GM12878 (cell line): ENCODE results near the gene CTSL. TPM values are rescaled to one million over a fixed set of nuclear protein-coding genes. Genes with fewer than 3 reads are reported as not detected.

Experiments
- ATAC-seq: fragments of 200-7000 bp; cut with Tn5 transposase; 3 replicates; pipeline ENCODE4 v1.9.1; 2020; ENCODE audit warnings: mild to moderate bottlenecking, moderate library complexity
- BruUV-seq: library from RNA; stranded (reverse); fragments of 400-500 nt; replicated peaks from 2 replicates; lab custom pipeline; 2021; lab: Mats Ljungman, UMichigan
- CTCF ChIA-PET: fragments of 300-600 bp; sonication (Branson Sonifier 250); formaldehyde crosslinking; extraction: SDS; loops from one replicate; lab custom pipeline; 2021; ENCODE audit warnings: inconsistent platforms; lab: Yijun Ruan, JAX
- POLR2A ChIA-PET: fragments of 350-600 bp; formaldehyde crosslinking; extraction: SDS; loops from one replicate; lab custom pipeline; 2021; ENCODE audit warnings: inconsistent platforms; lab: Charles Lee
- RAD21 ChIA-PET: fragments of 300-600 bp; sonication (Branson Sonifier 250); formaldehyde crosslinking; loops from one replicate; lab custom pipeline; 2023; ENCODE audit warnings: antibody characterized with exemption; ENCODE audit not compliant: unreplicated experiment; lab: Charles Lee
- SMC1A ChIA-PET: fragments of 300-600 bp; sonication (Branson Sonifier 250); formaldehyde crosslinking; loops from one replicate; lab custom pipeline; 2023; ENCODE audit not compliant: unreplicated experiment, uncharacterized antibody; lab: Charles Lee
- DNase-seq: peaks from one replicate; pipeline ENCODE4 v3.0.0-alpha.2; 2011; ENCODE audit warnings: low read depth, low spot score
- FAIRE-seq: peaks from 3 replicates; lab custom pipeline; 2011; peaks lifted over from hg19 to GRCh38; lab: Jason Lieb, UNC
- H2AFZ ChIP-seq: 2 replicates; pipeline ENCODE4 v1.6.0; 2011; ENCODE audit warnings: low read depth, low read length, control low read depth; ENCODE audit not compliant: control insufficient read depth
- H3K27ac ChIP-seq: 2 replicates; pipeline ENCODE4 v1.5.1; 2011; ENCODE audit warnings: control low read depth; ENCODE audit not compliant: control insufficient read depth, insufficient read depth
- H3K27me3 ChIP-seq, 2 experiments: replicated peaks in 1 of 2; 2 replicates each; pipeline versions ENCODE4 v1.6.0 to v1.6.1; 2011; ENCODE audit warnings: low read length in 1 of 2; ENCODE audit not compliant: control insufficient read depth in 2 of 2, insufficient read depth in 2 of 2
- H3K36me3 ChIP-seq, 2 experiments: 2 replicates each; pipeline ENCODE4 v1.5.1; 2011; ENCODE audit warnings: low read length in 1 of 2; ENCODE audit not compliant: control insufficient read depth in 2 of 2, insufficient read depth in 2 of 2
- H3K4me1 ChIP-seq: 2 replicates; pipeline ENCODE4 v1.6.1; 2011; ENCODE audit warnings: mild to moderate bottlenecking, low read length, moderate library complexity, mixed read lengths; ENCODE audit not compliant: control insufficient read depth, insufficient read depth
- H3K4me2 ChIP-seq: 2 replicates; pipeline ENCODE4 v1.6.0; 2011; ENCODE audit warnings: control low read depth; ENCODE audit not compliant: control insufficient read depth, insufficient read depth
- H3K4me3 ChIP-seq: fragments of 200-600 bp; sonication (generic); 2 replicates; pipeline ENCODE4 v1.5.1; 2016
- H3K79me2 ChIP-seq: 2 replicates; pipeline ENCODE4 v1.6.0; 2011; ENCODE audit warnings: low read length; ENCODE audit not compliant: control insufficient read depth, insufficient read depth
- H3K9ac ChIP-seq: 2 replicates; pipeline ENCODE4 v1.8.0; 2011; ENCODE audit warnings: low read length, control low read depth, mixed read lengths; ENCODE audit not compliant: control insufficient read depth, insufficient read depth
- H3K9me3 ChIP-seq: replicated peaks from 3 replicates; pipeline ENCODE4 v1.5.1; 2011; ENCODE audit warnings: mild to moderate bottlenecking, low read length; ENCODE audit not compliant: control insufficient read depth, insufficient read depth
- H4K20me1 ChIP-seq: 2 replicates; pipeline ENCODE4 v1.6.0; 2011; ENCODE audit not compliant: control insufficient read depth, insufficient read depth
- BCL11A ChIP-seq: IDR thresholded peaks from 2 replicates; pipeline ENCODE4 v1.6.1; 2011; ENCODE audit warnings: low read depth, low read length
- CHD4 ChIP-seq: fragments of 200-600 bp; sonication (generic); IDR thresholded peaks from 2 replicates; pipeline ENCODE4 v1.6.1; 2016; ENCODE audit warnings: mild to moderate bottlenecking
- GABPA ChIP-seq: IDR thresholded peaks from 2 replicates; pipeline ENCODE4 v1.6.1; 2014; ENCODE audit warnings: antibody characterized with exemption, low read depth, mild to moderate bottlenecking, inconsistent platforms
- IKZF2 ChIP-seq, 2 experiments: fragments of 450-650 bp; IDR thresholded peaks; 2 replicates each; pipeline ENCODE4 v1.6.1; 2017; ENCODE audit warnings: mild to moderate bottlenecking in 2 of 2, moderate library complexity in 2 of 2
- NFYA ChIP-seq: IDR thresholded peaks from 2 replicates; pipeline ENCODE4 v1.6.1; 2011; ENCODE audit warnings: low read depth, mild to moderate bottlenecking, low read length, improper control_type of control experiment, borderline replicate concordance
- RCOR1 ChIP-seq: conservative IDR thresholded peaks from 2 replicates; pipeline ENCODE4 v1.6.1; 2012; ENCODE audit warnings: low read depth, low read length, improper control_type of control experiment
- SMAD5 ChIP-seq: IDR thresholded peaks from 2 replicates; pipeline ENCODE4 v1.6.1; 2016; ENCODE audit warnings: antibody characterized with exemption, low read depth
- SREBF2 ChIP-seq: IDR thresholded peaks from 2 replicates; pipeline ENCODE4 v1.6.1; 2012; ENCODE audit warnings: mild to moderate bottlenecking, low read length
- SUPT20H ChIP-seq: IDR thresholded peaks from 2 replicates; pipeline ENCODE4 v1.6.1; 2011; ENCODE audit warnings: low read depth, mild to moderate bottlenecking, low read length, moderate library complexity, borderline replicate concordance; ENCODE audit not compliant: control insufficient read depth
- ZBED1 ChIP-seq: IDR thresholded peaks from 2 replicates; pipeline ENCODE4 v1.6.1; 2016; ENCODE audit warnings: borderline replicate concordance
- WGBS: methylation state at CpG from one replicate; pipeline ENCODE4 v1.1.6; 2016; ENCODE audit warnings: low lambda C conversion rate; ENCODE audit not compliant: insufficient replicate concordance, insufficient coverage; ENCODE audit errors: missing lambda C conversion rate; 5-methylcytosine and 5-hydroxymethylcytosine counted together
- in situ Hi-C: fragments of 300-500 bp; cut with MboI; formaldehyde crosslinking; loops from 9 replicates; pipeline ENCODE4 v1.14.3; 2018; ENCODE audit warnings: mixed read lengths
- intact Hi-C: fragments of 100-400 bp; cut with micrococcal nuclease; formaldehyde crosslinking; loops from one replicate; pipeline ENCODE4 v1.14.2; 2022; ENCODE audit not compliant: unreplicated experiment
- polyA plus RNA-seq, 11 experiments: library from polyadenylated mRNA; depleted of rRNA in 4 of 11; unstranded in 6 of 11; stranded (reverse) in 5 of 11; fragments of >200 nt; fragmentation: Nextera tagmentation in 4 of 11; fragmentation: Illumina TruSeq in 1 of 11; extraction: Ambion mirVana in 4 of 11; extraction: Trizol in 1 of 11; gene quantifications; 1 replicate in 1 of 11; 2 replicates in 10 of 11; pipeline versions ENCODE4 v1.2.1 to v1.2.3, GENCODE V29; 2011 to 2016; ENCODE audit warnings: inconsistent platforms in 2 of 11, missing spikeins in 2 of 11, low read depth in 1 of 11
- total RNA-seq, 4 experiments: library from RNA; depleted of rRNA in 3 of 4; stranded (reverse); fragments of >200 nt in 3 of 4; fragmentation: Illumina TruSeq in 1 of 4; extraction: Trizol in 1 of 4; gene quantifications; 2 replicates each; pipeline versions ENCODE4 v1.2.1 to v1.2.3, GENCODE V29; 2013 to 2021
- TF ChIP-seq, protein P1 (sequence below): fragments of 450-650 bp; IDR thresholded peaks from 2 replicates; pipeline ENCODE4 v1.6.1; 2016; ENCODE audit warnings: mild to moderate bottlenecking
- TF ChIP-seq, protein P2 (sequence below): fragments of 450-650 bp; IDR thresholded peaks from 2 replicates; pipeline ENCODE4 v1.6.1; 2018; ENCODE audit warnings: borderline replicate concordance, mild to moderate bottlenecking; ENCODE audit not compliant: partially characterized antibody
- TF ChIP-seq, protein P3 (sequence below), 3 experiments: IDR thresholded peaks in 2 of 3; conservative IDR thresholded peaks in 1 of 3; 2 replicates each; pipeline ENCODE4 v1.5.1; 2011; ENCODE audit warnings: low read depth in 3 of 3, low read length in 3 of 3, mild to moderate bottlenecking in 3 of 3, control low read depth in 2 of 3, moderate library complexity in 2 of 3, inconsistent platforms in 1 of 3, mixed read lengths in 1 of 3; ENCODE audit not compliant: control insufficient read depth in 2 of 3, insufficient read depth in 1 of 3; ENCODE audit errors: extremely low read depth in 1 of 3
- TF ChIP-seq, protein P4 (sequence below): fragments of 450-650 bp; IDR thresholded peaks from 2 replicates; pipeline ENCODE4 v1.6.1; 2018; ENCODE audit warnings: mild to moderate bottlenecking, low read depth, moderate library complexity; ENCODE audit not compliant: partially characterized antibody

Gene CTSL
- total and polyA plus RNA-seq, 10 of the 15 experiments (the other 5 are each of a cell fraction or from before 2014, with no cell fraction given), result 0.24 to 0.72 TPM; not detected in 8

DNA sequence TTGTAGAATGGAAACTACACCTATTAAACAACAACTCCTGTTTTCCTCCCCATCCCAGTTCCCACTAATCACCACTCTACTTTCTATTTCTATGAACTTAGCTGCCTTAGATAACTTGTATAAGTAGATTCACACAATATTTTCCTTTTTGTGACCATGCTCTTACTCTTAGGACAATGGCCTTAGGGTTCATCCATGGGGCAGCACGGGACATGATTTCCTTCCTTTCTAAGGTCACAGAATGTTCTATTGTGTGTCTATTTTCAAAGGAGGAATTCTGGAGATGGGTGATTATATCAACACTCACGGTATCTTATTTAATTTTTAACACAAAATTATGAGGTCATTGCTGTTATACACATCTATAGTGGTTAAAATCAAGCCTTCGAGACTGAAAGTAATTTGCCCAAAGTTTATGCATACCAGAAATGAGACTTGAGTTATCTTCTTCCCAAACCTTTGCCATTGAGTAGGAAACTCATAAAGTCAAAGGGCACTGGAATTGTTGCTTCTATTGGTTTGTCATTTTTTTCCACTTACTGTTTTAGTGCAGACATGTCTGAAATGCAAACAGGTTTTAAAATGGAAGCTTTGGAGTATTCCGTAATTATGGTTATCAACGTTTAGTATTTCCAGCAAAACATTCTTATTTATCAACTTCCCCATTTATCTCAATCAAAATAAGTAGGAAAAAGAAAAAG lies 23.6 kb downstream of the CTSL start:
- no peak overlapping the region for H2AFZ ChIP-seq
- intact Hi-C loops, result no loop called here
- FAIRE-seq (no peak), DNase-seq (no peak), ATAC-seq (no peak)
- no peaks in the 10 kb centered on the region for H4K20me1 ChIP-seq
- no peaks in the 10 kb centered on the region for H3K79me2 ChIP-seq
- no TSS peak for BruUV-seq
- H3K4me2 ChIP-seq, result no peak overlapping the region
- H3K27me3 ChIP-seq, result no peaks in the 10 kb centered on the region
- no peaks in the 10 kb centered on the region for H3K4me1 ChIP-seq
- SMC1A ChIA-PET, result no interaction called here
- POLR2A ChIA-PET, result no interaction called here
- WGBS, result 19% methylated on average over 5 of the region's 5 CpGs
- H3K36me3 ChIP-seq, result no peaks in the 10 kb centered on the region
- H3K27ac ChIP-seq, result no peak overlapping the region
- CTCF ChIA-PET, result no interaction called here
- RAD21 ChIA-PET, result no interaction called here
- H3K9ac ChIP-seq, result no peak overlapping the region
- H3K9me3 ChIP-seq, result no peaks in the 10 kb centered on the region; the same call in 2 of the 3 replicates
- in situ Hi-C loops, result no loop called here
- no peak overlapping the region for H3K4me3 ChIP-seq
- TF ChIP-seq CHD4, result no peak
- no peak for TF ChIP-seq SREBF2
- no peak for TF ChIP-seq NFYA
- TF ChIP-seq SUPT20H, result no peak
- TF ChIP-seq, protein P1, sequence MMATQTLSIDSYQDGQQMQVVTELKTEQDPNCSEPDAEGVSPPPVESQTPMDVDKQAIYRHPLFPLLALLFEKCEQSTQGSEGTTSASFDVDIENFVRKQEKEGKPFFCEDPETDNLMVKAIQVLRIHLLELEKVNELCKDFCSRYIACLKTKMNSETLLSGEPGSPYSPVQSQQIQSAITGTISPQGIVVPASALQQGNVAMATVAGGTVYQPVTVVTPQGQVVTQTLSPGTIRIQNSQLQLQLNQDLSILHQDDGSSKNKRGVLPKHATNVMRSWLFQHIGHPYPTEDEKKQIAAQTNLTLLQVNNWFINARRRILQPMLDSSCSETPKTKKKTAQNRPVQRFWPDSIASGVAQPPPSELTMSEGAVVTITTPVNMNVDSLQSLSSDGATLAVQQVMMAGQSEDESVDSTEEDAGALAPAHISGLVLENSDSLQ, result no peak
- no peak for TF ChIP-seq IKZF2 (IDR thresholded peaks at IDR 0.05)
- TF ChIP-seq SMAD5, result no peak
- TF ChIP-seq, protein P2, sequence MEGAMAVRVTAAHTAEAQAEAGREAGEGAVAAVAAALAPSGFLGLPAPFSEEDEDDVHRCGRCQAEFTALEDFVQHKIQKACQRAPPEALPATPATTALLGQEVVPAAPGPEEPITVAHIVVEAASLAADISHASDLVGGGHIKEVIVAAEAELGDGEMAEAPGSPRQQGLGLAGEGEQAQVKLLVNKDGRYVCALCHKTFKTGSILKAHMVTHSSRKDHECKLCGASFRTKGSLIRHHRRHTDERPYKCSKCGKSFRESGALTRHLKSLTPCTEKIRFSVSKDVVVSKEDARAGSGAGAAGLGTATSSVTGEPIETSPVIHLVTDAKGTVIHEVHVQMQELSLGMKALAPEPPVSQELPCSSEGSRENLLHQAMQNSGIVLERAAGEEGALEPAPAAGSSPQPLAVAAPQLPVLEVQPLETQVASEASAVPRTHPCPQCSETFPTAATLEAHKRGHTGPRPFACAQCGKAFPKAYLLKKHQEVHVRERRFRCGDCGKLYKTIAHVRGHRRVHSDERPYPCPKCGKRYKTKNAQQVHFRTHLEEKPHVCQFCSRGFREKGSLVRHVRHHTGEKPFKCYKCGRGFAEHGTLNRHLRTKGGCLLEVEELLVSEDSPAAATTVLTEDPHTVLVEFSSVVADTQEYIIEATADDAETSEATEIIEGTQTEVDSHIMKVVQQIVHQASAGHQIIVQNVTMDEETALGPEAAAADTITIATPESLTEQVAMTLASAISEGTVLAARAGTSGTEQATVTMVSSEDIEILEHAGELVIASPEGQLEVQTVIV, result no peak
- TF ChIP-seq, protein P3, sequence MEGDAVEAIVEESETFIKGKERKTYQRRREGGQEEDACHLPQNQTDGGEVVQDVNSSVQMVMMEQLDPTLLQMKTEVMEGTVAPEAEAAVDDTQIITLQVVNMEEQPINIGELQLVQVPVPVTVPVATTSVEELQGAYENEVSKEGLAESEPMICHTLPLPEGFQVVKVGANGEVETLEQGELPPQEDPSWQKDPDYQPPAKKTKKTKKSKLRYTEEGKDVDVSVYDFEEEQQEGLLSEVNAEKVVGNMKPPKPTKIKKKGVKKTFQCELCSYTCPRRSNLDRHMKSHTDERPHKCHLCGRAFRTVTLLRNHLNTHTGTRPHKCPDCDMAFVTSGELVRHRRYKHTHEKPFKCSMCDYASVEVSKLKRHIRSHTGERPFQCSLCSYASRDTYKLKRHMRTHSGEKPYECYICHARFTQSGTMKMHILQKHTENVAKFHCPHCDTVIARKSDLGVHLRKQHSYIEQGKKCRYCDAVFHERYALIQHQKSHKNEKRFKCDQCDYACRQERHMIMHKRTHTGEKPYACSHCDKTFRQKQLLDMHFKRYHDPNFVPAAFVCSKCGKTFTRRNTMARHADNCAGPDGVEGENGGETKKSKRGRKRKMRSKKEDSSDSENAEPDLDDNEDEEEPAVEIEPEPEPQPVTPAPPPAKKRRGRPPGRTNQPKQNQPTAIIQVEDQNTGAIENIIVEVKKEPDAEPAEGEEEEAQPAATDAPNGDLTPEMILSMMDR (IDR thresholded peaks at IDR 0.05 in 2 of 3, conservative IDR thresholded peaks at IDR 0.05 in 1 of 3; ENCODE audit: control insufficient read depth in 2 of 3, extremely low read depth in 1 of 3, insufficient read depth in 1 of 3, low read depth in 3 of 3, low read length in 3 of 3), result no peak
- no peak for TF ChIP-seq RCOR1
- no peak for TF ChIP-seq BCL11A
- TF ChIP-seq, protein P4, sequence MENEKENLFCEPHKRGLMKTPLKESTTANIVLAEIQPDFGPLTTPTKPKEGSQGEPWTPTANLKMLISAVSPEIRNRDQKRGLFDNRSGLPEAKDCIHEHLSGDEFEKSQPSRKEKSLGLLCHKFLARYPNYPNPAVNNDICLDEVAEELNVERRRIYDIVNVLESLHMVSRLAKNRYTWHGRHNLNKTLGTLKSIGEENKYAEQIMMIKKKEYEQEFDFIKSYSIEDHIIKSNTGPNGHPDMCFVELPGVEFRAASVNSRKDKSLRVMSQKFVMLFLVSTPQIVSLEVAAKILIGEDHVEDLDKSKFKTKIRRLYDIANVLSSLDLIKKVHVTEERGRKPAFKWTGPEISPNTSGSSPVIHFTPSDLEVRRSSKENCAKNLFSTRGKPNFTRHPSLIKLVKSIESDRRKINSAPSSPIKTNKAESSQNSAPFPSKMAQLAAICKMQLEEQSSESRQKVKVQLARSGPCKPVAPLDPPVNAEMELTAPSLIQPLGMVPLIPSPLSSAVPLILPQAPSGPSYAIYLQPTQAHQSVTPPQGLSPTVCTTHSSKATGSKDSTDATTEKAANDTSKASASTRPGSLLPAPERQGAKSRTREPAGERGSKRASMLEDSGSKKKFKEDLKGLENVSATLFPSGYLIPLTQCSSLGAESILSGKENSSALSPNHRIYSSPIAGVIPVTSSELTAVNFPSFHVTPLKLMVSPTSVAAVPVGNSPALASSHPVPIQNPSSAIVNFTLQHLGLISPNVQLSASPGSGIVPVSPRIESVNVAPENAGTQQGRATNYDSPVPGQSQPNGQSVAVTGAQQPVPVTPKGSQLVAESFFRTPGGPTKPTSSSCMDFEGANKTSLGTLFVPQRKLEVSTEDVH, result no peak
- TF ChIP-seq ZBED1, result no peak
- no peak for TF ChIP-seq GABPA
